HG03039 (cell line): Measurements from ENCODE around the gene RPAIN.

ENCODE experiments used
- ATAC-seq: cut with Tn5 transposase; IDR thresholded peaks from one replicate; pipeline ENCODE4 v1.9.1; 2021; ENCODE audit warnings: mild to moderate bottlenecking, moderate library complexity; ENCODE audit not compliant: unreplicated experiment

The RPAIN gene

DNA sequence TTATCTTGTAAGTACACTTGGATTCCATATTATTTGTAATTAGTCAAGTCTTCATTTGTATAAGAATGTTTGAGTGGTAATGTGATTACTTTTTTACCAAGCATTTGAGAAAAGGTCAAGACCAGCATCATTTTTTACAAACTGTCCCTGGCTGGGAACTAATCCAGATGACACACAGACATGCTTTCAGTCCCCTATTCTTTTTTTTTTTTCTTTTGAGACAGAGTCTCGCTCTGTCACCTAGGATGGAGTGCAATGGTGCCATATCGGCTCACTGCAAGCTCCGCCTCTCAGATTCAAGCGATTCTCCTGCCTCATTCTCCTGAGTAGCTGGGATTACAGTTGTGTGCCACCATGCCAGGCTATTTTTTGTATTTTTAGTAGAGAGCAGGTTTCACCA is 61.5 kb downstream of the RPAIN start:
- ATAC-seq = no peak
